Sigmoid colon (tissue), 7 donors: ENCODE measurements around the gene PIK3R5. TPM values are rescaled to one million over a fixed set of nuclear protein-coding genes. Genes with fewer than 3 reads are reported as not detected.
"Not testable (repeated sequence)": the region's sequence is repeated elsewhere in the genome, so short reads cannot be mapped to it uniquely, and the experiment has no call there.

Experiments used
- DNase-seq: peaks from one replicate; pipeline ENCODE4 v3.0.0-alpha.2; 2019
- H3K27ac ChIP-seq, 4 donors: fragments of 200-600 bp; sonication (generic); one replicate each; pipeline ENCODE4 v1.5.1; 2016 to 2019; ENCODE audit warnings: mild to moderate bottlenecking in 1 of 4
- H3K27me3 ChIP-seq, 3 donors: fragments of 200-600 bp; sonication (generic); one replicate each; pipeline ENCODE4 v1.5.1; 2019; ENCODE audit warnings: mild to moderate bottlenecking in 1 of 3
- H3K36me3 ChIP-seq, 4 donors: fragments of 200-600 bp; sonication (generic); one replicate each; pipeline ENCODE4 v1.5.1; 2016 to 2019
- H3K4me1 ChIP-seq, 4 donors: fragments of 200-600 bp; sonication (generic); one replicate each; pipeline ENCODE4 v1.5.1; 2017 to 2019
- H3K4me3 ChIP-seq, 4 donors: fragments of 200-600 bp; sonication (generic); one replicate each; pipeline ENCODE4 v1.5.1; 2017 to 2019; ENCODE audit warnings: mild to moderate bottlenecking in 2 of 4, moderate library complexity in 1 of 4
- H3K9me3 ChIP-seq, 4 donors: fragments of 200-600 bp in 3 of 4; sonication (generic) in 3 of 4; one replicate each; pipeline versions ENCODE4 v1.5.1 to v1.6.1; 2013 to 2019
- EP300 ChIP-seq, 4 donors: sonication (generic); formaldehyde crosslinking; IDR thresholded peaks; one replicate each; pipeline ENCODE4 v1.6.1; 2017; ENCODE audit warnings: antibody characterized with exemption in 4 of 4
- POLR2A ChIP-seq, 2 donors: fragments of 450-650 bp; IDR thresholded peaks; one replicate each; pipeline ENCODE4 v1.6.1; 2016; ENCODE audit warnings: antibody characterized with exemption in 2 of 2, mild to moderate bottlenecking in 2 of 2, moderate library complexity in 2 of 2
- POLR2AphosphoS5 ChIP-seq, 4 donors: sonication (generic); formaldehyde crosslinking; IDR thresholded peaks; one replicate each; pipeline ENCODE4 v1.6.1; 2017; ENCODE audit warnings: antibody characterized with exemption in 4 of 4
- WGBS, 2 donors: extraction: QIAGEN DNeasy Blood & Tissue Kit; methylation state at CpG; one replicate each; pipeline ENCODE4 v1.1.7; 2013; 5-methylcytosine and 5-hydroxymethylcytosine counted together
- intact Hi-C: fragments of 100-400 bp; cut with DNase I; formaldehyde crosslinking; loops from one replicate; pipeline ENCODE4 v1.15.1; 2023
- polyA plus RNA-seq, 3 donors: library from polyadenylated mRNA; stranded (reverse); fragments of 200-250 nt; gene quantifications; one replicate each; pipeline ENCODE4 v1.2.3, GENCODE V29; 2013
- total RNA-seq, 4 donors: library from RNA; depleted of rRNA; stranded (reverse); fragments of >200 nt; gene quantifications; one replicate each; pipeline ENCODE4 v1.1.0, GENCODE V29; 2016
- TF ChIP-seq, protein P1 (sequence below), 4 experiments: fragments of 450-650 bp in 3 of 4; fragments of 200-600 bp in 1 of 4; IDR thresholded peaks; one replicate each; pipeline ENCODE4 v1.5.1; 2016 to 2019; ENCODE audit warnings: antibody characterized with exemption in 4 of 4, mild to moderate bottlenecking in 3 of 4, moderate library complexity in 2 of 4
- donor health status: healthy with polysubstance abuse.
- donor health status: Bipolar disorder and iron deficiency.
- donor health status: healthy.

The PIK3R5 gene
- total and polyA plus RNA-seq, 7 donors, result 2.4 to 13.6 (median 8.2) TPM

DNA sequence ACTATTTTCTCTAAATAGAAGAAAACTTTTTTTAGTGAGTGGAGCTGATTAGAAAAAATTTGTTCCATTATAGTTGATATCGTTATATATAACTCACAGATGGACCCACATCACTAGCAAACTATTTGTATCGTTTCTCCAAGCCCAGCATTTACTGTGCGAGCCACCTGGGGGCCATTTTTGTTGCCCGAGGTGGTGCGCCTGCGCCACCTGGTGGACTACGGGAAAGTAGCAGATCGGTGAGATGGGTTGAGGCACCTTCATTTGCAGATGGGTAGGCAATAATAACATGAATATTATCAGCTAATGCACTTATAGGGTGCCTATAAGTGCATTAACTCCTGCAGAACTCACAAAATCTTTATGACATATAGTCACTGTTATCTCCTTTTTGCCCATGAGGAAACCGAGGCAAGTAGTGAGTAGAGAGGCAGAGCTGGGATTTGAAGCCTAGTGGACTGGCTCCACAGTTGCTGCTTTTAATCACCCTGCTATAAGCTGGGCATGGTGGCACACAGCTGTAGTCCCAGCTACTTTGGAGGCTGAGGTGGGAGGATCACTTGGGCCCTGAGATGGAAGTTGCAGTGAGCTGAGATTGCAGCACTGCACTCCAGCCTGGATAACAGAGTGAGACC, 32.6 kb upstream of the PIK3R5 start:
- Histone ChIP-seq H3K36me3 (no peaks in the 10 kb centered on the region), H3K4me3 (no peak overlapping the region), H3K27ac (no peak overlapping the region), H3K27me3 (peaks cover 0 to 5% (median 0%) of the 10 kb centered on the region in 3 donors), H3K4me1 (peaks cover 0 to 10% (median 5%) of the 10 kb centered on the region in 4 donors), H3K9me3 (no peaks in the 10 kb centered on the region)
- DNase-seq, result no peak
- intact Hi-C loops, result no loop called here
- 7 to 8% methylated on average over 9 of the region's 9 CpGs for WGBS, 2 donors
- no peak for TF ChIP-seq POLR2A (IDR thresholded peaks at IDR 0.05)
- TF ChIP-seq, protein P1, sequence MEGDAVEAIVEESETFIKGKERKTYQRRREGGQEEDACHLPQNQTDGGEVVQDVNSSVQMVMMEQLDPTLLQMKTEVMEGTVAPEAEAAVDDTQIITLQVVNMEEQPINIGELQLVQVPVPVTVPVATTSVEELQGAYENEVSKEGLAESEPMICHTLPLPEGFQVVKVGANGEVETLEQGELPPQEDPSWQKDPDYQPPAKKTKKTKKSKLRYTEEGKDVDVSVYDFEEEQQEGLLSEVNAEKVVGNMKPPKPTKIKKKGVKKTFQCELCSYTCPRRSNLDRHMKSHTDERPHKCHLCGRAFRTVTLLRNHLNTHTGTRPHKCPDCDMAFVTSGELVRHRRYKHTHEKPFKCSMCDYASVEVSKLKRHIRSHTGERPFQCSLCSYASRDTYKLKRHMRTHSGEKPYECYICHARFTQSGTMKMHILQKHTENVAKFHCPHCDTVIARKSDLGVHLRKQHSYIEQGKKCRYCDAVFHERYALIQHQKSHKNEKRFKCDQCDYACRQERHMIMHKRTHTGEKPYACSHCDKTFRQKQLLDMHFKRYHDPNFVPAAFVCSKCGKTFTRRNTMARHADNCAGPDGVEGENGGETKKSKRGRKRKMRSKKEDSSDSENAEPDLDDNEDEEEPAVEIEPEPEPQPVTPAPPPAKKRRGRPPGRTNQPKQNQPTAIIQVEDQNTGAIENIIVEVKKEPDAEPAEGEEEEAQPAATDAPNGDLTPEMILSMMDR (IDR thresholded peaks at IDR 0.05), result peak in 3 of 4 experiments; percentile 51 to 71 (median 71)

DNA sequence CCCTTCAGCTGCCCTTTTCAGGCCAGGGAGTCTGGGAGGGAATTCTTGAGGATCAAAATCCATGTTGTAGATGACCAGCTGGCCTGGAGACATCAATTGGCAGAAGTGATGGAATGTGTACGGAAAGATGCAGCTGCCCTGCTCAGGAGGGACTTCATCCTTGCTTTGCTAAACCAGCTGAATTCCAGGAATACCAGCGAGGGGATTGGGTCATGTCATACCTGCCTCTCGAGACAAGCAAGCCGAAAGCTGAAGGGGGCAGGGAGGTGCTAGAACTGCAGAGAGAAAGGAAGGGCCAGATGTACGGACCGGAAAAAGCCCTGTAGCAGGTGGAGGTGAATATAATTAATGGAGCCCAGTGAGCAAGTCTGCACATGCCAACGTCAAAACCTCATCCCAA, 30.2 kb upstream of the PIK3R5 start:
- DNase-seq, result no peak
- H3K9me3 ChIP-seq, result no peaks in the 10 kb centered on the region
- peaks cover 0 to 4% (median 0%) of the 10 kb centered on the region in 4 donors for H3K4me1 ChIP-seq
- no peaks in the 10 kb centered on the region for H3K36me3 ChIP-seq
- peaks cover 0 to 4% (median 0%) of the 10 kb centered on the region in 3 donors for H3K27me3 ChIP-seq
- intact Hi-C loops, result no loop called here
- TF ChIP-seq POLR2A (IDR thresholded peaks at IDR 0.05), result no peak
- TF ChIP-seq POLR2AphosphoS5 (IDR thresholded peaks at IDR 0.05), result no peak
- no peak for TF ChIP-seq EP300 (IDR thresholded peaks at IDR 0.05)
- TF ChIP-seq, protein P1 (IDR thresholded peaks at IDR 0.05), result no peak
- H3K27ac ChIP-seq, result no peak overlapping the region
- 88 to 89% methylated on average over 7 of the region's 7 CpGs for WGBS, 2 donors
- H3K4me3 ChIP-seq, result no peak overlapping the region

DNA sequence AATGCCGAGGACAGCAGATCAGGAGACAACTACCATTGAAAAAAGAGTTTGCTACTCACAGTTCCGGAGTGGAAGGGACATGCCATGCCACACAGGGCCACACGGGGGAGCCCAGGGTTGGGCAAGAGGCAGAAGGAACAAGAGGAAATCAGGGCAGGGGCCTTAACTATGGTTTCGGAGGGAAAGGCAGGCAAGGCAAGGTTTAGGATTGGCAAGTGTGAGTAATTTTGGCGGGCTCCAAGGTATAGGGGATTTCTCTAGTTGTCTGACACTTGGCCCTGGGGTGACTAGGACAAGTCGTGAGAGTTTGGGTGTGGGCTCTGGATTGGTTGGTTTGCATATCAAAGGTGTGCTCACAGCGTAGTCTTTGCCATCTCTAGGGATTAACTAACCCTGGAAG, 28.8 kb upstream of the PIK3R5 start:
- Histone ChIP-seq H3K4me3 (no peak overlapping the region), H3K4me1 (peaks cover 0 to 4% (median 0%) of the 10 kb centered on the region in 4 donors), H3K27ac (no peak overlapping the region), H3K27me3 (peaks cover 0 to 4% (median 0%) of the 10 kb centered on the region in 3 donors), H3K9me3 (no peaks in the 10 kb centered on the region), H3K36me3 (no peaks in the 10 kb centered on the region)
- intact Hi-C loops, result loop anchor here (5.0 kb wide), 1 partner anchor 298 kb away; no protein-coding TSS in a partner anchor
- TF ChIP-seq, protein P1 (IDR thresholded peaks at IDR 0.05), result peak in 3 of 4 experiments; percentile 43 to 55 (median 48)
- no peak for TF ChIP-seq POLR2AphosphoS5 (IDR thresholded peaks at IDR 0.05)
- TF ChIP-seq POLR2A (IDR thresholded peaks at IDR 0.05), result no peak
- no peak for TF ChIP-seq EP300 (IDR thresholded peaks at IDR 0.05)
- WGBS, 2 donors, result 69 to 72% methylated on average over 7 of the region's 7 CpGs
- DNase-seq, result peak; percentile 75

DNA sequence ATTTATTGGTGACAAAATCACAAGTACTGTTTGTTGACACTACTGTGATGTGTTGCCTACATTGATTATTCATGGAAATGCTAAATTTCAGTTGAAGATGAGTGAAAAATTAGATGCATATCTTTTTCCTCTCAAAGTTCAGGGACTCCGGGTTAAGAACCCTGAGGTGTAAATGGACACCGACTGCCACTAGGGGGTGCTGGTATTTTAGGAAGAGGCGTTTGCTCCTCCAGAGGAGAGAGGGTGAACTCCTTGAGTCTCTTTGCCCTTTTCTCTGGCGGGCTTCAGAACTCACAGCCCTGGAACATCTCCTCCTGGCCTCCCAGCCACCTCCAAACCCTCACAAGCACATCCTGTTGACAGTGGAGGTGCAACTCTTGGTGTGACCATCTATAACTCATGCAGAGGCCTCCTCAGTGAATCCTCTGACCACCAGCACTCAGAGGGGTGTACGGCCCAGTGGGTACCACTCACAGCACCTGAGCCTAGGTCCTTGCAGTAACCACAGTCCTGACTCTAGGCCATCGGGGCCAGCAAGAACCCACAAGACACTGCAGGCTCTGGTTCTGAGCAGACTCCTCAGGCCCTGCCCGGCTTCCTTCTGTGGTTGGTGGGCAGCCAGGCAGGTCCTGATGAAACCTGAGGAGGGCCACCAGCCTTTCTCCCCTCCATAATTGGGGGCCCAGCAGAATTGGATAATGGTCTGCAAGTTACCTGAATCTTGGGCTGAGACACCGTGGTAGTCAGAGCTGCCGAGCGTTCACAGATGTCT, 26.2 kb upstream of the PIK3R5 start:
- peaks cover 0 to 4% (median 0%) of the 10 kb centered on the region in 3 donors for H3K27me3 ChIP-seq
- DNase-seq, result peak; percentile 80
- H3K4me1 ChIP-seq, result peaks cover 0 to 4% (median 0%) of the 10 kb centered on the region in 4 donors
- H3K27ac ChIP-seq, result no peak overlapping the region
- intact Hi-C loops, result loop anchor here (2.0 to 5.0 kb wide), 2 partner anchors 301 to 533 kb away; no protein-coding TSS in a partner anchor
- TF ChIP-seq EP300 (IDR thresholded peaks at IDR 0.05) (no peak), POLR2AphosphoS5 (IDR thresholded peaks at IDR 0.05) (no peak), POLR2A (IDR thresholded peaks at IDR 0.05) (no peak)
- TF ChIP-seq, protein P1 (IDR thresholded peaks at IDR 0.05), result peak; percentile 60 to 82 (median 76)
- 56 to 58% methylated on average over 10 of the region's 10 CpGs for WGBS, 2 donors
- no peaks in the 10 kb centered on the region for H3K9me3 ChIP-seq
- no peak overlapping the region for H3K4me3 ChIP-seq
- H3K36me3 ChIP-seq, result no peaks in the 10 kb centered on the region

DNA sequence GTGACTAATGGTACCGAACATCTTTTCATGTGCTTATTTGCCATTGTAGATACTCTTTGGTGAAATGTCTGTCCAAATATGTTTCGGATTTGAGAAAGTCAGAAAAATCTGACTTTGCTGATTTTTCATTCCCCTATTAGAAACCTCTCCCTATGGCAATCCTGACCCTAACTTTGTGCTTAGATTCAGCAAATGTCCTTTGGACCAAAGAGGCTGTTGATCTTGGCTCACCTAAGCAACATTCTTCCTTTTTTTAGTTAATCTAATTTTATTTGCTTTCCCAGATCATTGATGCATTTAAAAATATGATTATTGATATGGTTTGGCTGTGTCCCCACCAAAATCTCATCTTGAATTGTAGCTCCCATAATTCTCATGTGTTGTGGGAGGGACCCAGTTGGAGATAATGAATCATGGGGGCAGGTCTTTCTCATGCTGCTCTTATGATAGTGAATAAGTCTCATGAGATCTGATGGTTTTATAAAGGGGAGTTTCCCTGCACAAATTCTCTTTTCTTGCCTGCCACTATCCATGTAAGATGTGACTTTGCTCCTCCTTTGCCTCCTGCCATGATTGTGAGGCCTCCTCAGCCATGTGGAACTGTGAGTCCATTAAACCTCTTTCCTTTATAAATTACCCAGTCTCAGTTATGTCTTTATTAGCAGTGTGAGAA, 22.9 kb upstream of the PIK3R5 start:
- H3K27me3 ChIP-seq, H3K4me1 ChIP-seq, H3K4me3 ChIP-seq, H3K27ac ChIP-seq, DNase-seq, H3K36me3 ChIP-seq, intact Hi-C loops, H3K9me3 ChIP-seq: not testable (repeated sequence)
- 95 to 97% methylated on average over 2 of the region's 2 CpGs for whole genome bisulfite sequencing, 2 donors
